ENCODE results near the gene MYH11. TPM values are rescaled to one million over a fixed set of nuclear protein-coding genes. Genes with fewer than 3 reads are reported as not detected.

Gene MYH11
- total and polyA plus RNA-seq, 2 of the 13 experiments (the other 11 are each of a cell fraction or from before 2014, with no cell fraction given): not detected

- TF ChIP-seq BRF2 (CRISPR knock-in tag; IDR thresholded peaks at IDR 0.05) (no peak), ATM (IDR thresholded peaks at IDR 0.05; ENCODE audit: borderline replicate concordance) (peak; percentile 14; the same call in 1 of the 2 replicates), ZNF282 (IDR thresholded peaks at IDR 0.05; ENCODE audit: partially characterized antibody) (peak; percentile 79), ZNF607 (CRISPR knock-in tag; IDR thresholded peaks at IDR 0.05; ENCODE audit: borderline replicate concordance) (no peak), ZNF235 (CRISPR knock-in tag; IDR thresholded peaks at IDR 0.05; ENCODE audit: borderline replicate concordance) (no peak), SOX6 (IDR thresholded peaks at IDR 0.05) (peak; percentile 90; the same call in 1 of the 2 replicates), SOX6 (CRISPR knock-in tag; IDR thresholded peaks at IDR 0.05) (no peak), RAD51 (IDR thresholded peaks at IDR 0.05; ENCODE audit: borderline replicate concordance) (0 out of 2 replicates have a peak, but pooled peaks have one; percentile 26), ZNF776 (CRISPR knock-in tag; IDR thresholded peaks at IDR 0.05) (no peak), PLRG1 (conservative IDR thresholded peaks at IDR 0.05) (peak; percentile 96; the same call in 1 of the 2 replicates), TRIM22 (IDR thresholded peaks at IDR 0.05) (peak; percentile 77; the same call in 1 of the 2 replicates), LCORL (IDR thresholded peaks at IDR 0.05) (0 out of 2 replicates have a peak, but pooled peaks have one; percentile 39), LCORL (CRISPR knock-in tag; IDR thresholded peaks at IDR 0.05) (no peak), IKZF1 (IDR thresholded peaks at IDR 0.05) (peak; percentile 88; the same call in 1 of the 2 replicates), NFRKB (IDR thresholded peaks at IDR 0.05) (peak; percentile 52; the same call in 1 of the 2 replicates), JUND (CRISPR knock-in tag; IDR thresholded peaks at IDR 0.05) (no peak)
These were observed 91.7 kb downstream of the MYH11 start (continued) for GRCh38 chr16:15765116-15765515.

Measured in HepG2 (cell line).